ENCODE data around the gene COX6B2.

Gene COX6B2

DNA sequence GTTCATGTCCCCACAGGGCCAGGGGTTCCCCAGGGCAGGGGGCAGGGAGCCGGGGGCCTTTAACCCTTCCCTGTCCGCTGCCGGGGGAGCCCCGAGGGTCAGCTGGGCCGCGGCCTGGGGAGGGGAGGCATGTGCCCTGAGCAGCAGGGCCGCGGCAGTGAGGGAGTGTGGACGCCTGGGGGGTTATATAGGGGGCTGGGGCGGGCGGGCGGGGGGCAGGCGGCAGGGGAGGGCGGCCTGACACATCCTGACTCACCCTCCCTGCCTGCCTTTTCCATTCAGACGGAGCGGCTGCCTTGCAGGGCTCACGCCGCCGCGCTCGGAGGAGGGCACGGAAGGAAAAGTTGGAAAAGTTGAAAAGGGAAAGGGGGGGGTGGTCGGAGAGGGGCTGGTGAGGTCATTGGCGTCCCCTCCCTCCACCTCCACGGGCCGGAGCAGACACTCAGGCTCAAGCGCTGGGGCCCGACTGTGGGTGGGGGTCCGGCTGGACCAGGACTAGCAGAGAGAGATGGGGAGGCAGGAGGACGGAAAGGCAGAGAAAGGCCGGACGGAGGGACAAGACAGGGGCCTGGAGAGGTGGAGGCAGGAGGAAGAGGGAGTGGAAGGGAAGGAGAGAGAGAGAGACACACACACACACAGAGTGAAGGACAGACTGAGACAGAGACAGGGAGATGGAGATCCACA lies 15.9 kb upstream of the COX6B2 start, which contains the start of gene IL11:
Gene IL11, minus strand, starts transcription at position 159 of the 684 bp plus-strand sequence. Its CDS starts 153 bp downstream, at position 6.
- Histone ChIP-seq H3K4me3 (ENCODE audit: low read length) (no peak within 1 kb of the TSS), H3K9ac (ENCODE audit: low read length) (no peak within 1 kb of the TSS), H3K9me2 (replicated peaks; ENCODE audit: insufficient read depth, low read length) (no peaks in the 10 kb centered on the region), H3K27me3 (replicated peaks; ENCODE audit: insufficient read depth, low read length) (peaks cover 73% of the 10 kb centered on the region), H3K79me2 (ENCODE audit: low read length) (no peaks in the 10 kb centered on the region), H2AFZ (ENCODE audit: low read length) (no peak within 1 kb of the TSS), H3K4me1 (ENCODE audit: low read length) (no peaks in the 10 kb centered on the region; the same call in 1 of the 2 replicates), H3K9me3 (replicated peaks; ENCODE audit: insufficient read depth, low read length) (no peaks in the 10 kb centered on the region), H3F3A (ENCODE audit: insufficient read depth, low read length) (no peaks in the 10 kb centered on the region; the same call in 1 of the 2 replicates), H3K27ac (ENCODE audit: low read length) (no peak within 1 kb of the TSS), H3K36me3 (replicated peaks; ENCODE audit: insufficient read depth, low read length) (no peaks in the 10 kb centered on the region), H4K20me1 (ENCODE audit: insufficient read depth, low read length) (no peaks in the 10 kb centered on the region), H3K4me2 (ENCODE audit: low read depth, low read length) (peak within 1 kb of the TSS; percentile 39; the same call in 1 of the 2 replicates)
- DNase-seq, result no peak
- TF ChIP-seq EZH2phosphoT487 (IDR thresholded peaks at IDR 0.05; ENCODE audit: low read length) (no peak), EZH2 (optimal IDR thresholded peaks at IDR 0.05; ENCODE audit: low read depth, low read length) (no peak)
- TF ChIP-seq, protein P1, sequence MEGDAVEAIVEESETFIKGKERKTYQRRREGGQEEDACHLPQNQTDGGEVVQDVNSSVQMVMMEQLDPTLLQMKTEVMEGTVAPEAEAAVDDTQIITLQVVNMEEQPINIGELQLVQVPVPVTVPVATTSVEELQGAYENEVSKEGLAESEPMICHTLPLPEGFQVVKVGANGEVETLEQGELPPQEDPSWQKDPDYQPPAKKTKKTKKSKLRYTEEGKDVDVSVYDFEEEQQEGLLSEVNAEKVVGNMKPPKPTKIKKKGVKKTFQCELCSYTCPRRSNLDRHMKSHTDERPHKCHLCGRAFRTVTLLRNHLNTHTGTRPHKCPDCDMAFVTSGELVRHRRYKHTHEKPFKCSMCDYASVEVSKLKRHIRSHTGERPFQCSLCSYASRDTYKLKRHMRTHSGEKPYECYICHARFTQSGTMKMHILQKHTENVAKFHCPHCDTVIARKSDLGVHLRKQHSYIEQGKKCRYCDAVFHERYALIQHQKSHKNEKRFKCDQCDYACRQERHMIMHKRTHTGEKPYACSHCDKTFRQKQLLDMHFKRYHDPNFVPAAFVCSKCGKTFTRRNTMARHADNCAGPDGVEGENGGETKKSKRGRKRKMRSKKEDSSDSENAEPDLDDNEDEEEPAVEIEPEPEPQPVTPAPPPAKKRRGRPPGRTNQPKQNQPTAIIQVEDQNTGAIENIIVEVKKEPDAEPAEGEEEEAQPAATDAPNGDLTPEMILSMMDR (IDR thresholded peaks at IDR 0.05; ENCODE audit: low read length), result no peak

- no peak overlapping the region for H3K9ac ChIP-seq (ENCODE audit: low read length)
- no peaks in the 10 kb centered on the region for H3K36me3 ChIP-seq (replicated peaks; ENCODE audit: insufficient read depth, low read length)
- no peak for DNase-seq
- TF ChIP-seq EZH2phosphoT487 (IDR thresholded peaks at IDR 0.05; ENCODE audit: low read length), result peak; percentile 86
- peak; percentile 98 for TF ChIP-seq EZH2 (optimal IDR thresholded peaks at IDR 0.05; ENCODE audit: low read depth, low read length)
- TF ChIP-seq, protein P1 (IDR thresholded peaks at IDR 0.05; ENCODE audit: low read length), result no peak
- H3K27ac ChIP-seq (ENCODE audit: low read length), result no peak overlapping the region
- peak overlapping the region; percentile 34; the same call in 1 of the 2 replicates for H3K4me2 ChIP-seq (ENCODE audit: low read depth, low read length)
- no peaks in the 10 kb centered on the region for H3K9me3 ChIP-seq (replicated peaks; ENCODE audit: insufficient read depth, low read length)
- no peak overlapping the region for H3K4me3 ChIP-seq (ENCODE audit: low read length)
- H3K9me2 ChIP-seq (replicated peaks; ENCODE audit: insufficient read depth, low read length), result no peaks in the 10 kb centered on the region
- no peaks in the 10 kb centered on the region for H3F3A ChIP-seq (ENCODE audit: insufficient read depth, low read length)
- no peaks in the 10 kb centered on the region for H3K79me2 ChIP-seq (ENCODE audit: low read length)
- no peaks in the 10 kb centered on the region for H3K4me1 ChIP-seq (ENCODE audit: low read length)
- H4K20me1 ChIP-seq (ENCODE audit: insufficient read depth, low read length), result no peaks in the 10 kb centered on the region
- H3K27me3 ChIP-seq (replicated peaks; ENCODE audit: insufficient read depth, low read length), result peaks cover 76% of the 10 kb centered on the region
- no peak overlapping the region for H2AFZ ChIP-seq (ENCODE audit: low read length)
Observed at GRCh38 chr19:55369653-55370304, 15.3 kb upstream of the COX6B2 start.

DNA sequence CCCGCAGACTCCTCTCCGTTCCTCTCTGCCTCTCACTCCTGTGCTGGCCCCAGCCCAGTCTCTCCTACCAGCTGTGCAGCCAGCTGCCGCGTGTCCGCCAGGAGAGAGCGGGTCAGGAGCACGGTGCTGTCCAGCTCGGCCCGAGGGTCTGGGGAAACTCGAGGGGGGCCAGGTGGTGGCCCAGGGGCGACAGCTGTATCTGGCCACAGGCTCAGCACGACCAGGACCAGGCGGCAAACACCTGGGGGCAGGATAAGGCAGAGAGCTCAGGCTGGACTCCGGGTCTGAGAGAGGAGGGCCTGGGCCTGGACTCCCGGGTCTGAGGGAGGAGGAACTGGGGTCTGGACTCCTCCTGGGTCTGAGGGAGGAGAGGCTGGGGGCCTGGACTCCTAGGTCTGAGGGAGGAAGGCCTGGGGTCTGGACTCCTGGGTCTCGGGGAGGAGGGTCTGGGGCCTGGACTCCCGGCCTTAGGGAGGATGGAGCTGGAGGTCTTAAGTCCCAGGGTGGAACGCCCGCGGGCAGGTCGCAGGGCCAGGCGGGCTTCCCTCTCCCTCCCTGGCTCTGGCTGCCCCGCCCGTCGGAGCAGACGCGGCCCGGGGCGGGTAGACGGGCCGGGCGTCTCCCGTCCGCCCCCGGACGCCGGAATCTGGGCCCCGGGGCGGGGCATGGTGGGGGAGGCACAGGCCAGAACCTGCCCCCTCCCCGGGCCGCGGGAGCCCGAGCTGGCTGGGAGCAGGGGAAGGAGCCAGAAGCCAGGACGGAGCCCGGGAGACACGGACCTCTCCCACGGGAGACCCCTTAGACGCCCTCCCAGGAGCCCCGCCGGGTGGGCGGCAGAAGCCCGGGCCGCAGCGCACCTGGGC lies 14.4 kb upstream of the COX6B2 start:
- Histone ChIP-seq H3K4me3 (ENCODE audit: low read length) (no peak overlapping the region), H4K20me1 (ENCODE audit: insufficient read depth, low read length) (no peaks in the 10 kb centered on the region), H3F3A (ENCODE audit: insufficient read depth, low read length) (no peaks in the 10 kb centered on the region), H2AFZ (ENCODE audit: low read length) (no peak overlapping the region), H3K27me3 (replicated peaks; ENCODE audit: insufficient read depth, low read length) (peaks cover 84% of the 10 kb centered on the region), H3K9ac (ENCODE audit: low read length) (no peak overlapping the region), H3K4me1 (ENCODE audit: low read length) (no peaks in the 10 kb centered on the region), H3K36me3 (replicated peaks; ENCODE audit: insufficient read depth, low read length) (no peaks in the 10 kb centered on the region), H3K4me2 (ENCODE audit: low read depth, low read length) (peak overlapping the region; percentile 39; the same call in 1 of the 2 replicates), H3K9me3 (replicated peaks; ENCODE audit: insufficient read depth, low read length) (no peaks in the 10 kb centered on the region), H3K9me2 (replicated peaks; ENCODE audit: insufficient read depth, low read length) (no peaks in the 10 kb centered on the region), H3K27ac (ENCODE audit: low read length) (no peak overlapping the region), H3K79me2 (ENCODE audit: low read length) (no peaks in the 10 kb centered on the region)
- DNase-seq, result no peak
- TF ChIP-seq, protein P1 (IDR thresholded peaks at IDR 0.05; ENCODE audit: low read length), result no peak
- no peak for TF ChIP-seq EZH2phosphoT487 (IDR thresholded peaks at IDR 0.05; ENCODE audit: low read length)
- TF ChIP-seq EZH2 (optimal IDR thresholded peaks at IDR 0.05; ENCODE audit: low read depth, low read length), result peak; percentile 85

All from MM.1S (cell line).